Epithelial cell of proximal tubule (primary cell): ENCODE results near the gene MAP3K2. TPM values are rescaled to one million over a fixed set of nuclear protein-coding genes. Genes with fewer than 3 reads are reported as not detected.
A peak's percentile ranks its signal among the peaks of the same experiment; 100 is the strongest.

Experiments used
- DNase-seq: peaks from one replicate; pipeline ENCODE4 v3.0.0-alpha.2; 2011; ENCODE audit warnings: low read depth
- H3K4me3 ChIP-seq: 2 replicates; pipeline ENCODE4 v1.5.1; 2011; ENCODE audit warnings: low read depth, mild to moderate bottlenecking, low read length
- total RNA-seq: library from RNA; depleted of rRNA; stranded (reverse); fragments of >200 nt; gene quantifications from 2 replicates; pipeline ENCODE4 v1.2.3, GENCODE V29; 2015
- TF ChIP-seq, protein P1 (sequence below): conservative IDR thresholded peaks from 2 replicates; pipeline ENCODE4 v1.5.1; 2012; ENCODE audit warnings: low read depth, mild to moderate bottlenecking, low read length

MAP3K2 gene
- total RNA-seq, 1 donor from 2014 or later, result 22.4 TPM

DNA sequence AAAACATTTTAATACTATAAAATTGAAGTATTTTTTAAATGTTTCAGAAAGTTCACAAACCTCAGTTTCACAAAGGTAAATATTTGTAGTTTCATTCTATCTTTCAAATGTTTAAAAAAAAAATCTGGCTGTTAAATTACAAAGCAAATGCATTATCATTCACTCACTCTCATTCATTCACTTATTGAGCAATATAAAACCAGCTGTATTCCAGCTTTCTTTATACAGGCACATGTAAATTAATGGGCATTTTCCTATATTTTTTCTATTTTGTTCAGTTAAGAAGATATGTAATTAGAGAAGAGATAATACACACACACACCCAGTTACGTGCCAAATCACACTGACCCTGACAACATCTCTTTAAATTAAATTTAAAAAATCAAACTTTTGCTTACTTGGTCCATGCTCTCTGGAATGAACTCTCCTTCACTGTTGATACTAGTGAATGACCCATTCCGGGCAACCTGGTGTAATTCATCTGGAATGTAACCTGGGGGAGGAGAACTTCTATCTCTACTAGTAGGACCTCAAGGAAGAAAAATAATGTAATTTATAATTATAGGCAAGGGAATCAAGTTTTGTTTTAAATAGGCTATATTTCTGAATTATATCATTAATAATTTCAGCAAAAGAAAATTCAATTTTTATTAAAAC lies 61.4 kb downstream of the MAP3K2 start:
- H3K4me3 ChIP-seq, result no peak overlapping the region
- no peak for DNase-seq
- TF ChIP-seq, protein P1, sequence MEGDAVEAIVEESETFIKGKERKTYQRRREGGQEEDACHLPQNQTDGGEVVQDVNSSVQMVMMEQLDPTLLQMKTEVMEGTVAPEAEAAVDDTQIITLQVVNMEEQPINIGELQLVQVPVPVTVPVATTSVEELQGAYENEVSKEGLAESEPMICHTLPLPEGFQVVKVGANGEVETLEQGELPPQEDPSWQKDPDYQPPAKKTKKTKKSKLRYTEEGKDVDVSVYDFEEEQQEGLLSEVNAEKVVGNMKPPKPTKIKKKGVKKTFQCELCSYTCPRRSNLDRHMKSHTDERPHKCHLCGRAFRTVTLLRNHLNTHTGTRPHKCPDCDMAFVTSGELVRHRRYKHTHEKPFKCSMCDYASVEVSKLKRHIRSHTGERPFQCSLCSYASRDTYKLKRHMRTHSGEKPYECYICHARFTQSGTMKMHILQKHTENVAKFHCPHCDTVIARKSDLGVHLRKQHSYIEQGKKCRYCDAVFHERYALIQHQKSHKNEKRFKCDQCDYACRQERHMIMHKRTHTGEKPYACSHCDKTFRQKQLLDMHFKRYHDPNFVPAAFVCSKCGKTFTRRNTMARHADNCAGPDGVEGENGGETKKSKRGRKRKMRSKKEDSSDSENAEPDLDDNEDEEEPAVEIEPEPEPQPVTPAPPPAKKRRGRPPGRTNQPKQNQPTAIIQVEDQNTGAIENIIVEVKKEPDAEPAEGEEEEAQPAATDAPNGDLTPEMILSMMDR, result no peak

DNA sequence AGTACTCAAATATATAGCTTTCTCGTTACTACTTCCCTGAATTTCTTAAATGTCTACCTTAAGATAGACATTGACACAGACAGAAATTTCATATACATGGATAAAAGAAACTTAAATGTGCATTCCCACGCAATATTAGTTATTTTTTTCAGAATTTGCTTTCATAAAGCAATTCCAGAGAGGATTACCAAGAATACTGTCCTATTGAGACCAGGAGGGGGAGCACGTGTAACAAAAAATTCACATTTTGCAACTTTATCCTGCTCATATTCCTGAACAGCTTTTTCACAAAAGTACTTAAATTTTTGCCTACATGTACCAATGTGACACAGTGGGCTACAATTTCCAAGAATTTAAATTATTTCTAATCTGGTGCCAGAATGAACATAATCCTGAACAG lies 63.1 kb downstream of the MAP3K2 start:
- DNase-seq, result no peak
- H3K4me3 ChIP-seq, result no peak overlapping the region
- TF ChIP-seq, protein P1, result peak; percentile 67

DNA sequence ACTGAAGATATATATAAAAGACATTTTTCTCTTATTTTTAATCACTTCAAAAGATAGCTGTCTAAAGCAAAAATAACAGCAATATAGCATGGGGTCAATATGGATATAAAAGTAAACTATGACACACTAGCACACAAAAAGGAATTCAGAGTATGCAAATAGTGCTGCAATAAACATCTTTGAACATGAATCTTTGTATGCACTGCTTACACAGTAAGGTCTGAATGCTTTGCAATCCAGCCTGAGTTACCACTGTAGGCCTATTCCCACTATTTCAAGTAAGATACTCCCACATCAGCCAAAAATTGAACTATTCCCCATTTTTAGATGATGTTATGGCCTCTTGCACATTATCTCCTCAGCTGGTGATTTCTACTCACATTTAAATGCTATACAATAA lies 66.5 kb downstream of the MAP3K2 start:
- TF ChIP-seq, protein P1, result no peak
- no peak for DNase-seq
- H3K4me3 ChIP-seq, result no peak overlapping the region

DNA sequence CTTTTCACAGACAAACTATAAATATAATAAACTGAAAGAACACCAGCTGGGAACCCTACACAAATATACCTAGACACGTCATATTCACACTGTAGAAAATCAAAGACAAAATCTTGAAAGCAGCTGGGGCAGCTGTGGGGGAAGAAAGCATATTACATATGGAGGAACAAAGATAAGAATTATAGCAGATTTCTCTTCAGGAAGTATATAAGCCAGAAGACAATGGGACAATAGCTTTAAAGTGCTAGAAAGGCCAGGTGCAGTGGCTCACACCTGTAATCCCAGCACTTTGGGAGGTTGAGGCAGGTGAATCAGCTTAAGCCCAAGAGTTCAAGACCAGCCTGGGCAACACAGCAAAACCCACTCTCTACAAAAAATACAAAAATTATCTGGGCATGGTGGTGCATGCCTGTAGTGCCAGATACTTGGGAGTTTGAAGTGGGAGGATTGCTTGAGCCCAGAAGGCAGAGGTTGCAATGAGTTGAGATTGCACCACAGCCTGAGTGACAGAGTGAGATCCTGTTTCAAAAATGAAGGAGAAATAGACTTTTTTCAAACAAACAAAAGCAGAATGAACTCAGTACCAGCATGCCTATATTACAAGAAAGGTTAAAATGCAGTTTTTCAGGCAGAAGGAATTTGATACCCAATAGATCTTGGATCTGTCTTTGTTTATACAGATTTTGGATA lies 67.0 kb downstream of the MAP3K2 start:
- TF ChIP-seq, protein P1, result no peak
- no peak overlapping the region for H3K4me3 ChIP-seq
- no peak for DNase-seq

DNA sequence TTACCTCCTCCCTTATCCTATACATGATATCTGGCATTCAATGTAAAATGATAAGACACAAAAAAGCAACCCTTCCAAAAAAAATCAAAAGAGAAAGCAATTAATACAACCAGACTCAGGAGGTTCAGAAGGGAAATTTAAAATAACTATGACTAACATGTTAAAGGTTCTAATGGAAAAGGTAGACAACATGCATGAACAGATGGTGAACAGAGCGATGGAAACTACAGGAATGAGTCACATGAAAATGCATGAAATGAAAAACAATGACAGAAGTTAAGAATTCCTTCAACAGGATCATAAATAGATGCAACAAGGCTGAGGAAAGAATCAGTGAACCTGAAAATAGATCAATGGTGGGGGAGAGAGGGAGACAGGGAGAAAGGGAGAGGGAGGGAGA lies 67.7 kb downstream of the MAP3K2 start:
- DNase-seq, result no peak
- H3K4me3 ChIP-seq, result no peak overlapping the region
- TF ChIP-seq, protein P1, result no peak

DNA sequence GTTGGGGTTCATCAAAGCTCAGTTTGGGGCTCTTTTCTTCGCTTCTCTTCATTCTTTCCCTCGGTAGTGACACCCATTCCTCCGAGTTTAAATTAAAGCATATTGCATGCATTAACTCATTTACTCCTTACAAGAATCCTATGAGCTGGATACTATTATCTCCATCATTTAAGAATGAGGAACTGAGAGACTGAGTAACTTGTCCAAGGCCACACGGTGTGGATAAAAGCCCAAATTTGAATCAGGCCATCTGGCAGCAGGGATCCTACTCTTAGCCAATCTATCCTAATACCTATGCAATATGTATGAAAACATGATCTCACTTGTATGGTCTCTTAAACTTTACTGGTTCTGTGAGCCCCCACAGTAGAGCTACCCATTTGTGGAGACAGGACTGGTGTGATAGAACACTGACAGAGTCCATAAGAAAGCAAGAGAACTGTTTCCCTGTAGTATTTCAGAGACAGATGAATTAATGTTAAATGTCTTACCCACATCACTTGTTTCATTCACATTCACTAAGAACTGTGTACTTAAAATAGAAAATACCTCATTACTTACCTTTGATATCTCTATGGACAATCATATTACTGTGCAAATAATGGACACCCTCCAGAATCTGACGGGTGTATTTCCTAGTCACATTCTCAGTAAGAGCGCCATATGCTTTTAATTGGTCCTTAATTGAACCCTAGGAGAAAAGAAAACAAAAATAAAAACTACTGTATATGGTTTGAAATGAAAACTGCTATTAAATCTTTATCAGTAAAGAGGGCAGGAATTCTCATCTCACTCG lies 73.4 kb downstream of the MAP3K2 start:
- H3K4me3 ChIP-seq, result no peak overlapping the region
- TF ChIP-seq, protein P1, result no peak
- no peak for DNase-seq
